ENCODE data around the gene NSUN5. TPM values are rescaled to one million over a fixed set of nuclear protein-coding genes. Genes with fewer than 3 reads are reported as not detected.

NSUN5 gene
- total RNA-seq, 1 experiment from 2014 or later = 62.2 TPM

DNA sequence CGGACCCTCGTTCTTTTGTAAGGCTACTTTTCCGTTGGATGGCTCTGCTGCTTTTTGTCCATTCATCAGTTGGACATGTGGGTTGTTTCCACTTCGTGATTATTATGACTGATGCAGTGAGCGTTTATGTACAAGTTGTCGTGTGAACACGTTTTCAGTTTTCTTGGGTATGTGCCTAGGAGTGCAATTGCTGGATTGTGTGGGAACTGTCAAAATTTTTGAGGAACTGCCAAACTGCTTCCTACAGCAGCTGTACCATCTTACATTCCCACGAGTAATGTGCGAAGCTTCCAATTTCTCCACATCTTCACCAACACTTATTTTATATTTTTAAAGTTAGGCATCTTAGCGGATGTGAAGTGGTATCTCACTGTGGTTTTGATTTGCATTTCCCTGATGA, 29.7 kb upstream of the NSUN5 start:
- Mint-ChIP-seq H3K9me3 (no peaks in the 10 kb centered on the region), H3K27me3 (ENCODE audit: low read depth) (no peaks in the 10 kb centered on the region), H3K4me1 (peaks cover 29% of the 10 kb centered on the region), H3K36me3 (no peaks in the 10 kb centered on the region), H3K4me3 (no peak overlapping the region), H3K27ac (no peak overlapping the region)
- ChIA-PET POLR2A (no interaction called here), CTCF (no interaction called here)
- TF ChIP-seq MXD4 (CRISPR knock-in tag; IDR thresholded peaks at IDR 0.05; ENCODE audit: borderline replicate concordance) (no peak), ZNF263 (CRISPR knock-in tag; IDR thresholded peaks at IDR 0.05; ENCODE audit: low read depth) (no peak), NFE2L1 (CRISPR knock-in tag; IDR thresholded peaks at IDR 0.05) (no peak), ZNF138 (CRISPR knock-in tag; conservative IDR thresholded peaks at IDR 0.05) (no peak), OVOL2 (CRISPR knock-in tag; IDR thresholded peaks at IDR 0.05; ENCODE audit: borderline replicate concordance) (no peak), JAZF1 (CRISPR knock-in tag; IDR thresholded peaks at IDR 0.05) (no peak)
- TF ChIP-seq, protein P1, sequence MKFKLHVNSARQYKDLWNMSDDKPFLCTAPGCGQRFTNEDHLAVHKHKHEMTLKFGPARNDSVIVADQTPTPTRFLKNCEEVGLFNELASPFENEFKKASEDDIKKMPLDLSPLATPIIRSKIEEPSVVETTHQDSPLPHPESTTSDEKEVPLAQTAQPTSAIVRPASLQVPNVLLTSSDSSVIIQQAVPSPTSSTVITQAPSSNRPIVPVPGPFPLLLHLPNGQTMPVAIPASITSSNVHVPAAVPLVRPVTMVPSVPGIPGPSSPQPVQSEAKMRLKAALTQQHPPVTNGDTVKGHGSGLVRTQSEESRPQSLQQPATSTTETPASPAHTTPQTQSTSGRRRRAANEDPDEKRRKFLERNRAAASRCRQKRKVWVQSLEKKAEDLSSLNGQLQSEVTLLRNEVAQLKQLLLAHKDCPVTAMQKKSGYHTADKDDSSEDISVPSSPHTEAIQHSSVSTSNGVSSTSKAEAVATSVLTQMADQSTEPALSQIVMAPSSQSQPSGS (CRISPR knock-in tag; IDR thresholded peaks at IDR 0.05; ENCODE audit: borderline replicate concordance, low read depth) = no peak
- TF ChIP-seq, protein P2, sequence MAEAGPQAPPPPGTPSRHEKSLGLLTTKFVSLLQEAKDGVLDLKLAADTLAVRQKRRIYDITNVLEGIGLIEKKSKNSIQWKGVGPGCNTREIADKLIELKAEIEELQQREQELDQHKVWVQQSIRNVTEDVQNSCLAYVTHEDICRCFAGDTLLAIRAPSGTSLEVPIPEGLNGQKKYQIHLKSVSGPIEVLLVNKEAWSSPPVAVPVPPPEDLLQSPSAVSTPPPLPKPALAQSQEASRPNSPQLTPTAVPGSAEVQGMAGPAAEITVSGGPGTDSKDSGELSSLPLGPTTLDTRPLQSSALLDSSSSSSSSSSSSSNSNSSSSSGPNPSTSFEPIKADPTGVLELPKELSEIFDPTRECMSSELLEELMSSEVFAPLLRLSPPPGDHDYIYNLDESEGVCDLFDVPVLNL (CRISPR knock-in tag; IDR thresholded peaks at IDR 0.05; ENCODE audit: borderline replicate concordance, low read depth) = no peak
- TF ChIP-seq, protein P3, sequence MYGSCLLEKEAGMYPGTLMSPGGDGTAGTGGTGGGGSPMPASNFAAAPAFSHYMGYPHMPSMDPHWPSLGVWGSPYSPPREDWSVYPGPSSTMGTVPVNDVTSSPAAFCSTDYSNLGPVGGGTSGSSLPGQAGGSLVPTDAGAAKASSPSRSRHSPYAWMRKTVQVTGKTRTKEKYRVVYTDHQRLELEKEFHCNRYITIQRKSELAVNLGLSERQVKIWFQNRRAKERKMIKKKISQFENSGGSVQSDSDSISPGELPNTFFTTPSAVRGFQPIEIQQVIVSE (CRISPR knock-in tag; IDR thresholded peaks at IDR 0.05; ENCODE audit: borderline replicate concordance) = no peak
- ATAC-seq (no peak), DNase-seq (ENCODE audit: low spot score) (no peak)

DNA sequence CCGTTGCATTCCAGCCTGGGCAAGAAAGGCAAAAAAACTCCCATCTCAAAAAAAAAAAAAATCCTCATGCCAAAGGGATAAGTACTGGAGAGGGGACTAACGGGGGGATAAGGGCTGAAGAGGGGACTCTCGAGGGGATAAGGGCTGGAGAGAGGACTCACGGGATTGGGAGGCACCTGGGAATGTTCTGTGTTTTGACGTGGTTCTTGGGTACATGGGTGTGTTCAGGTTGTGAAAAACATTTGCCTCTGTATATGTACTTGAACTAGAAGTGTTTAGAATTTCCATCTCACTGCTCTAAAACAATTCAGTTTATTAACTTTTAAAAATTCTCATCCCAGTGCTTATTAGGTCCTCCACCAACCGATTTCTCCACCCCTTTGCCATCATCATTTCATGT, 23.8 kb upstream of the NSUN5 start:
- Mint-ChIP-seq H3K4me3 (no peak overlapping the region), H3K4me1 (peaks cover 16% of the 10 kb centered on the region), H3K27ac (no peak overlapping the region), H3K27me3 (ENCODE audit: low read depth) (no peaks in the 10 kb centered on the region; the same call in 1 of the 2 replicates), H3K9me3 (no peaks in the 10 kb centered on the region), H3K36me3 (no peaks in the 10 kb centered on the region)
- ChIA-PET CTCF (interaction anchor here (1.6 kb wide), 1 partner anchor 8 kb away, joined by 6 read pairs; no protein-coding TSS in a partner anchor), POLR2A (no interaction called here)
- DNase-seq (ENCODE audit: low spot score) (no peak), ATAC-seq (no peak)
- TF ChIP-seq, protein P4, sequence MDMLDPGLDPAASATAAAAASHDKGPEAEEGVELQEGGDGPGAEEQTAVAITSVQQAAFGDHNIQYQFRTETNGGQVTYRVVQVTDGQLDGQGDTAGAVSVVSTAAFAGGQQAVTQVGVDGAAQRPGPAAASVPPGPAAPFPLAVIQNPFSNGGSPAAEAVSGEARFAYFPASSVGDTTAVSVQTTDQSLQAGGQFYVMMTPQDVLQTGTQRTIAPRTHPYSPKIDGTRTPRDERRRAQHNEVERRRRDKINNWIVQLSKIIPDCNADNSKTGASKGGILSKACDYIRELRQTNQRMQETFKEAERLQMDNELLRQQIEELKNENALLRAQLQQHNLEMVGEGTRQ (CRISPR knock-in tag; IDR thresholded peaks at IDR 0.05) = no peak
- TF ChIP-seq CREM (CRISPR knock-in tag; IDR thresholded peaks at IDR 0.05) = no peak
- no peak for TF ChIP-seq JAZF1 (CRISPR knock-in tag; IDR thresholded peaks at IDR 0.05)
- no peak for TF ChIP-seq ZNF219 (CRISPR knock-in tag; IDR thresholded peaks at IDR 0.05; ENCODE audit: borderline replicate concordance)
- TF ChIP-seq, protein P5, sequence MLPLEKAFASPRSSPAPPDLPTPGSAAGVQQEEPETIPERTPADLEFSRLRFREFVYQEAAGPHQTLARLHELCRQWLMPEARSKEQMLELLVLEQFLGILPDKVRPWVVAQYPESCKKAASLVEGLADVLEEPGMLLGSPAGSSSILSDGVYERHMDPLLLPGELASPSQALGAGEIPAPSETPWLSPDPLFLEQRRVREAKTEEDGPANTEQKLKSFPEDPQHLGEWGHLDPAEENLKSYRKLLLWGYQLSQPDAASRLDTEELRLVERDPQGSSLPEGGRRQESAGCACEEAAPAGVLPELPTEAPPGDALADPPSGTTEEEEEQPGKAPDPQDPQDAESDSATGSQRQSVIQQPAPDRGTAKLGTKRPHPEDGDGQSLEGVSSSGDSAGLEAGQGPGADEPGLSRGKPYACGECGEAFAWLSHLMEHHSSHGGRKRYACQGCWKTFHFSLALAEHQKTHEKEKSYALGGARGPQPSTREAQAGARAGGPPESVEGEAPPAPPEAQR (CRISPR knock-in tag; IDR thresholded peaks at IDR 0.05) = no peak
- TF ChIP-seq, protein P6, sequence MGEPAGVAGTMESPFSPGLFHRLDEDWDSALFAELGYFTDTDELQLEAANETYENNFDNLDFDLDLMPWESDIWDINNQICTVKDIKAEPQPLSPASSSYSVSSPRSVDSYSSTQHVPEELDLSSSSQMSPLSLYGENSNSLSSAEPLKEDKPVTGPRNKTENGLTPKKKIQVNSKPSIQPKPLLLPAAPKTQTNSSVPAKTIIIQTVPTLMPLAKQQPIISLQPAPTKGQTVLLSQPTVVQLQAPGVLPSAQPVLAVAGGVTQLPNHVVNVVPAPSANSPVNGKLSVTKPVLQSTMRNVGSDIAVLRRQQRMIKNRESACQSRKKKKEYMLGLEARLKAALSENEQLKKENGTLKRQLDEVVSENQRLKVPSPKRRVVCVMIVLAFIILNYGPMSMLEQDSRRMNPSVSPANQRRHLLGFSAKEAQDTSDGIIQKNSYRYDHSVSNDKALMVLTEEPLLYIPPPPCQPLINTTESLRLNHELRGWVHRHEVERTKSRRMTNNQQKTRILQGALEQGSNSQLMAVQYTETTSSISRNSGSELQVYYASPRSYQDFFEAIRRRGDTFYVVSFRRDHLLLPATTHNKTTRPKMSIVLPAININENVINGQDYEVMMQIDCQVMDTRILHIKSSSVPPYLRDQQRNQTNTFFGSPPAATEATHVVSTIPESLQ (CRISPR knock-in tag; IDR thresholded peaks at IDR 0.05) = no peak
- no peak for TF ChIP-seq ZNF138 (CRISPR knock-in tag; conservative IDR thresholded peaks at IDR 0.05)
- TF ChIP-seq, protein P7, sequence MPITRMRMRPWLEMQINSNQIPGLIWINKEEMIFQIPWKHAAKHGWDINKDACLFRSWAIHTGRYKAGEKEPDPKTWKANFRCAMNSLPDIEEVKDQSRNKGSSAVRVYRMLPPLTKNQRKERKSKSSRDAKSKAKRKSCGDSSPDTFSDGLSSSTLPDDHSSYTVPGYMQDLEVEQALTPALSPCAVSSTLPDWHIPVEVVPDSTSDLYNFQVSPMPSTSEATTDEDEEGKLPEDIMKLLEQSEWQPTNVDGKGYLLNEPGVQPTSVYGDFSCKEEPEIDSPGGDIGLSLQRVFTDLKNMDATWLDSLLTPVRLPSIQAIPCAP (CRISPR knock-in tag; IDR thresholded peaks at IDR 0.05) = no peak
- TF ChIP-seq SOX15 (CRISPR knock-in tag; IDR thresholded peaks at IDR 0.05) = no peak
- no peak for TF ChIP-seq ZBTB21 (CRISPR knock-in tag; IDR thresholded peaks at IDR 0.05; ENCODE audit: borderline replicate concordance)
- TF ChIP-seq GTF2I (CRISPR knock-in tag; conservative IDR thresholded peaks at IDR 0.05) = no peak
- no peak for TF ChIP-seq ATF1 (CRISPR knock-in tag; IDR thresholded peaks at IDR 0.05)
- TF ChIP-seq GABPB1 (CRISPR knock-in tag; IDR thresholded peaks at IDR 0.05) = no peak
- TF ChIP-seq EMX1 (CRISPR knock-in tag; IDR thresholded peaks at IDR 0.05) = no peak
- TF ChIP-seq, protein P8, sequence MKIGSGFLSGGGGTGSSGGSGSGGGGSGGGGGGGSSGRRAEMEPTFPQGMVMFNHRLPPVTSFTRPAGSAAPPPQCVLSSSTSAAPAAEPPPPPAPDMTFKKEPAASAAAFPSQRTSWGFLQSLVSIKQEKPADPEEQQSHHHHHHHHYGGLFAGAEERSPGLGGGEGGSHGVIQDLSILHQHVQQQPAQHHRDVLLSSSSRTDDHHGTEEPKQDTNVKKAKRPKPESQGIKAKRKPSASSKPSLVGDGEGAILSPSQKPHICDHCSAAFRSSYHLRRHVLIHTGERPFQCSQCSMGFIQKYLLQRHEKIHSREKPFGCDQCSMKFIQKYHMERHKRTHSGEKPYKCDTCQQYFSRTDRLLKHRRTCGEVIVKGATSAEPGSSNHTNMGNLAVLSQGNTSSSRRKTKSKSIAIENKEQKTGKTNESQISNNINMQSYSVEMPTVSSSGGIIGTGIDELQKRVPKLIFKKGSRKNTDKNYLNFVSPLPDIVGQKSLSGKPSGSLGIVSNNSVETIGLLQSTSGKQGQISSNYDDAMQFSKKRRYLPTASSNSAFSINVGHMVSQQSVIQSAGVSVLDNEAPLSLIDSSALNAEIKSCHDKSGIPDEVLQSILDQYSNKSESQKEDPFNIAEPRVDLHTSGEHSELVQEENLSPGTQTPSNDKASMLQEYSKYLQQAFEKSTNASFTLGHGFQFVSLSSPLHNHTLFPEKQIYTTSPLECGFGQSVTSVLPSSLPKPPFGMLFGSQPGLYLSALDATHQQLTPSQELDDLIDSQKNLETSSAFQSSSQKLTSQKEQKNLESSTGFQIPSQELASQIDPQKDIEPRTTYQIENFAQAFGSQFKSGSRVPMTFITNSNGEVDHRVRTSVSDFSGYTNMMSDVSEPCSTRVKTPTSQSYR (CRISPR knock-in tag; IDR thresholded peaks at IDR 0.05) = no peak
